ENCODE results near the gene ADISSP.

DNA sequence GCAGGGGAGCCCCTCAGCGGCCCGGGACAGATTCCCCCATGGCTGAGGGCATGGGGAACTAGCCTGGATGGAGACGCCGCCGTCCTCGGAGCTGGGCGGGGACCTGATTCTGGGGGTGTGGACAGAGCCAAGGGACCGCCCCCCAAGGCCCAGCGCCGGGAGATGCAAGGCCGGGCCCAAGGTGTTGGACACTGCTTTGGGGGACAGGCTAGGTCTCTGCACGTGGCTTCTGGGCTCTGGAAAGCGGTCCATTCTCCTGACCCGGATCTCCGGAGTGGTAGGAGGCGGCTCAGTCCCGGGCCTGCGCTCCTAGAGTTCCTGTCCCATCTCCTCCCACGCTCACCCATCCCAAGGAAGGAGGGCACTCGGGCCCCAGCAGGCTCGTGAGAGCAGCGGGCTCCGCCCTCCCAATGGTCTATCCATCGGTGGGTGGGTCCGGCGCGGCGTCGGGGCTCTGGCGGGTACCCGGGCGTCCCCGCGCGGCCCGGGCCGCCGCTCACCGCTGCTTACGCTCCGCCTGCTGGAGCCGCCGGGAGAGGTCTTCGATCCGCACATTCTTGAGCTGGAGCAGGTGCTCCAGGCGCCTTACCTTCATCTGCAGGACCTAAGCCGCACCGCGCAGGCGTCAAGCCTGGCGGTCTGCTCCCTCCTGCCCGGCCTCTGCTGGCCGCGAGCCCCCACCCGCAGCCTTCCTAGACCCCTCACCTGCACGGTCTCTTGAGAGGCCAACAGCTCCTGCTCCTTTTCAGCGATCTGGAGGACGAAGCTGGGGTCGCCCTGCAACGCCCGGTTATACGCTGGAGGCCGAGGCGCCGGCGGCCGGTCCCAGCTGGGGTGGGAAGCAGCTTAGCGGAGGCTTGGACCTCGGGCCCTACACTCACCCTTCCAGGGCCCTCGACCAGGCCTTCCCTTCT, 10.4 kb upstream of the ADISSP start:
- TF ChIP-seq, protein P1, sequence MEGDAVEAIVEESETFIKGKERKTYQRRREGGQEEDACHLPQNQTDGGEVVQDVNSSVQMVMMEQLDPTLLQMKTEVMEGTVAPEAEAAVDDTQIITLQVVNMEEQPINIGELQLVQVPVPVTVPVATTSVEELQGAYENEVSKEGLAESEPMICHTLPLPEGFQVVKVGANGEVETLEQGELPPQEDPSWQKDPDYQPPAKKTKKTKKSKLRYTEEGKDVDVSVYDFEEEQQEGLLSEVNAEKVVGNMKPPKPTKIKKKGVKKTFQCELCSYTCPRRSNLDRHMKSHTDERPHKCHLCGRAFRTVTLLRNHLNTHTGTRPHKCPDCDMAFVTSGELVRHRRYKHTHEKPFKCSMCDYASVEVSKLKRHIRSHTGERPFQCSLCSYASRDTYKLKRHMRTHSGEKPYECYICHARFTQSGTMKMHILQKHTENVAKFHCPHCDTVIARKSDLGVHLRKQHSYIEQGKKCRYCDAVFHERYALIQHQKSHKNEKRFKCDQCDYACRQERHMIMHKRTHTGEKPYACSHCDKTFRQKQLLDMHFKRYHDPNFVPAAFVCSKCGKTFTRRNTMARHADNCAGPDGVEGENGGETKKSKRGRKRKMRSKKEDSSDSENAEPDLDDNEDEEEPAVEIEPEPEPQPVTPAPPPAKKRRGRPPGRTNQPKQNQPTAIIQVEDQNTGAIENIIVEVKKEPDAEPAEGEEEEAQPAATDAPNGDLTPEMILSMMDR (conservative IDR thresholded peaks at IDR 0.05; ENCODE audit: low read depth, low read length), result no peak
- TF ChIP-seq EZH2 (IDR thresholded peaks at IDR 0.05; ENCODE audit: borderline replicate concordance, low read depth, low read length, poor library complexity, severe bottlenecking), result no peak
